HG03457 (cell line): Measurements from ENCODE around the gene BAIAP2L2.
"Not testable (repeated sequence)": the region's sequence is repeated elsewhere in the genome, so short reads cannot be mapped to it uniquely, and the experiment has no call there.

Source experiments
- ATAC-seq: cut with Tn5 transposase; IDR thresholded peaks from one replicate; pipeline ENCODE4 v1.9.1; 2021; ENCODE audit warnings: moderate number of reproducible peaks; ENCODE audit not compliant: unreplicated experiment

Gene BAIAP2L2

GRCh38 chr22:38082986-38083710 lies 27.3 kb downstream of the BAIAP2L2 start:
- ATAC-seq, result no peak

- no peak for ATAC-seq
Measured at GRCh38 chr22:38081941-38082828, 28.3 kb downstream of the BAIAP2L2 start.

GRCh38 chr22:38081636-38081940 lies 28.9 kb downstream of the BAIAP2L2 start:
- no peak for ATAC-seq

- ATAC-seq, result no peak
Measured at GRCh38 chr22:38080850-38081635, 29.4 kb downstream of the BAIAP2L2 start.

GRCh38 chr22:38080474-38080849 lies 30.0 kb downstream of the BAIAP2L2 start:
- no peak for ATAC-seq

GRCh38 chr22:38079804-38080203 lies 30.7 kb downstream of the BAIAP2L2 start:
- ATAC-seq, result no peak

GRCh38 chr22:38079208-38079607 lies 31.3 kb downstream of the BAIAP2L2 start:
- ATAC-seq, result not testable (repeated sequence)

- no peak for ATAC-seq
Measured at GRCh38 chr22:38078046-38078840, 32.2 kb downstream of the BAIAP2L2 start.

GRCh38 chr22:38077595-38077994 lies 32.9 kb downstream of the BAIAP2L2 start:
- ATAC-seq, result no peak

GRCh38 chr22:38077096-38077495 lies 33.4 kb downstream of the BAIAP2L2 start:
- ATAC-seq, result no peak

- no peak for ATAC-seq
Measured at GRCh38 chr22:38075961-38076360, 34.5 kb downstream of the BAIAP2L2 start.

GRCh38 chr22:38075105-38075825 lies 35.2 kb downstream of the BAIAP2L2 start:
- no peak for ATAC-seq

- ATAC-seq, result no peak
Measured at GRCh38 chr22:38074181-38075104, 36.0 kb downstream of the BAIAP2L2 start.

GRCh38 chr22:38073150-38074130 lies 37.0 kb downstream of the BAIAP2L2 start:
- no peak for ATAC-seq

- ATAC-seq, result no peak
Measured at GRCh38 chr22:38072322-38073149, 37.9 kb downstream of the BAIAP2L2 start.

- ATAC-seq, result no peak
Measured at GRCh38 chr22:38071421-38072321, 38.8 kb downstream of the BAIAP2L2 start.
